ENCODE data around the gene NHSL1.

NHSL1 gene

GRCh38 chr6:138494312-138494711 is 5.0 kb downstream of the NHSL1 start:
- DNase-seq, result no peak

- no peak for DNase-seq
Measured at GRCh38 chr6:138493413-138493812, 5.9 kb downstream of the NHSL1 start.

- DNase-seq, result no peak
Measured at GRCh38 chr6:138492871-138493270, 6.4 kb downstream of the NHSL1 start.

GRCh38 chr6:138492113-138492512 is 7.2 kb downstream of the NHSL1 start:
- no peak for DNase-seq

GRCh38 chr6:138491017-138491416 is 8.3 kb downstream of the NHSL1 start:
- DNase-seq, result no peak

- DNase-seq, result no peak
Measured at GRCh38 chr6:138489846-138490245, 9.4 kb downstream of the NHSL1 start.

- no peak for DNase-seq
Measured at GRCh38 chr6:138487102-138487604, 12.1 kb downstream of the NHSL1 start.

GRCh38 chr6:138486249-138487101 is 12.8 kb downstream of the NHSL1 start:
- DNase-seq, result no peak

GRCh38 chr6:138485586-138486248 is 13.6 kb downstream of the NHSL1 start:
- no peak for DNase-seq

- DNase-seq, result no peak
Measured at GRCh38 chr6:138485005-138485545, 14.2 kb downstream of the NHSL1 start.

GRCh38 chr6:138484018-138484731 is 15.1 kb downstream of the NHSL1 start:
- DNase-seq, result no peak

GRCh38 chr6:138482816-138483215 is 16.5 kb downstream of the NHSL1 start:
- DNase-seq, result no peak

GRCh38 chr6:138480279-138480949 is 18.9 kb downstream of the NHSL1 start:
- no peak for DNase-seq

GRCh38 chr6:138477913-138478539 is 21.3 kb downstream of the NHSL1 start:
- no peak for DNase-seq

- no peak for DNase-seq
Measured at GRCh38 chr6:138476116-138476515, 23.2 kb downstream of the NHSL1 start.

GRCh38 chr6:138473144-138473543 is 26.1 kb downstream of the NHSL1 start:
- no peak for DNase-seq

- DNase-seq, result no peak
Measured at GRCh38 chr6:138468320-138469015, 30.8 kb downstream of the NHSL1 start.

- no peak for DNase-seq
Measured at GRCh38 chr6:138467901-138468300, 31.4 kb downstream of the NHSL1 start.

- no peak for DNase-seq
Measured at GRCh38 chr6:138465007-138465645, 34.2 kb downstream of the NHSL1 start.

- DNase-seq, result no peak
Measured at GRCh38 chr6:138464085-138464484, 35.2 kb downstream of the NHSL1 start.

- DNase-seq, result no peak
Measured at GRCh38 chr6:138461647-138462046, 37.6 kb downstream of the NHSL1 start.

Data from GF-D8 (cell line).